ENCODE measurements around the gene ASIC3.

The ASIC3 gene

GRCh38 chr7:151013733-151014497, 34.4 kb upstream of the ASIC3 start:
- in situ Hi-C loops (cut with HindIII; ENCODE audit: low sequenced_read_pairs) = no loop called here
- peak overlapping the region; percentile 23 for H3K4me3 ChIP-seq (ENCODE audit: low read depth, low read length)
- TF ChIP-seq CTCF (IDR thresholded peaks at IDR 0.05; ENCODE audit: low read depth, low read length, missing control alignments) = no peak
- no peak for DNase-seq (ENCODE audit: low read depth)

GRCh38 chr7:151014950-151015349, 33.4 kb upstream of the ASIC3 start:
- DNase-seq (ENCODE audit: low read depth) = no peak
- H3K4me3 ChIP-seq (ENCODE audit: low read depth, low read length) = no peak overlapping the region
- TF ChIP-seq CTCF (IDR thresholded peaks at IDR 0.05; ENCODE audit: low read depth, low read length, missing control alignments) = no peak
- in situ Hi-C loops (cut with HindIII; ENCODE audit: low sequenced_read_pairs) = no loop called here

- in situ Hi-C loops (cut with HindIII; ENCODE audit: low sequenced_read_pairs) = no loop called here
- TF ChIP-seq CTCF (IDR thresholded peaks at IDR 0.05; ENCODE audit: low read depth, low read length, missing control alignments) = no peak
- H3K4me3 ChIP-seq (ENCODE audit: low read depth, low read length) = no peak overlapping the region
- no peak for DNase-seq (ENCODE audit: low read depth)
Observed at GRCh38 chr7:151015967-151016366, 32.4 kb upstream of the ASIC3 start.

- no peak for TF ChIP-seq CTCF (IDR thresholded peaks at IDR 0.05; ENCODE audit: low read depth, low read length, missing control alignments)
- in situ Hi-C loops (cut with HindIII; ENCODE audit: low sequenced_read_pairs) = no loop called here
- DNase-seq (ENCODE audit: low read depth) = no peak
- no peak overlapping the region for H3K4me3 ChIP-seq (ENCODE audit: low read depth, low read length)
Observed at GRCh38 chr7:151016505-151016904, 31.8 kb upstream of the ASIC3 start.

GRCh38 chr7:151016942-151017341, 31.4 kb upstream of the ASIC3 start:
- DNase-seq (ENCODE audit: low read depth) = no peak
- no peak overlapping the region for H3K4me3 ChIP-seq (ENCODE audit: low read depth, low read length)
- TF ChIP-seq CTCF (IDR thresholded peaks at IDR 0.05; ENCODE audit: low read depth, low read length, missing control alignments) = no peak
- in situ Hi-C loops (cut with HindIII; ENCODE audit: low sequenced_read_pairs) = no loop called here

GRCh38 chr7:151017370-151017952, 30.9 kb upstream of the ASIC3 start:
- DNase-seq (ENCODE audit: low read depth) = no peak
- TF ChIP-seq CTCF (IDR thresholded peaks at IDR 0.05; ENCODE audit: low read depth, low read length, missing control alignments) = no peak
- no peak overlapping the region for H3K4me3 ChIP-seq (ENCODE audit: low read depth, low read length)
- in situ Hi-C loops (cut with HindIII; ENCODE audit: low sequenced_read_pairs) = no loop called here
